A673 (cell line): Measurements from ENCODE around the gene ETV3L.

ENCODE experiments used
- CTCF ChIP-seq: fragments of 300-800, 200-600 bp; sonication (generic); conservative IDR thresholded peaks from 2 replicates; pipeline ENCODE4 v1.5.1; 2017; ENCODE audit warnings: low read depth, mild to moderate bottlenecking, antibody characterized with exemption, low read length, moderate library complexity, mixed read lengths
- EZH2 ChIP-seq: fragments of 200-600 bp; sonication (generic); IDR thresholded peaks from 2 replicates; pipeline ENCODE4 v1.6.1; 2017; ENCODE audit warnings: borderline replicate concordance, low read depth, mild to moderate bottlenecking, mixed read lengths, antibody characterized with exemption, low read length; ENCODE audit not compliant: poor library complexity, severe bottlenecking

GRCh38 chr1:157142201-157142600, 42.6 kb upstream of the ETV3L start:
- no peak for TF ChIP-seq CTCF
- TF ChIP-seq EZH2 = no peak
